SJSA1 (cell line): ENCODE data around the gene ERBB2. TPM values are rescaled to one million over a fixed set of nuclear protein-coding genes. Genes with fewer than 3 reads are reported as not detected.
"Not testable (repeated sequence)": the region's sequence is repeated elsewhere in the genome, so short reads cannot be mapped to it uniquely, and the experiment has no call there.

Experiments used
- DNase-seq, 2 experiments: peaks; one replicate each; pipeline ENCODE4 v3.0.0-alpha.2; 2015 to 2020; ENCODE audit warnings: low spot score in 2 of 2, low read depth in 1 of 2
- H3K27ac ChIP-seq: fragments of 250-450 bp; sonication (Bioruptor Pico); 2 replicates; pipeline ENCODE4 v1.5.1; 2020; ENCODE audit warnings: mild to moderate bottlenecking, moderate library complexity
- H3K27me3 ChIP-seq: fragments of 250-450 bp; sonication (Bioruptor Pico); replicated peaks from 2 replicates; pipeline ENCODE4 v1.5.1; 2020; ENCODE audit warnings: mild to moderate bottlenecking, moderate library complexity
- H3K36me3 ChIP-seq: fragments of 250-450 bp; sonication (Bioruptor Pico); 2 replicates; pipeline ENCODE4 v1.5.1; 2020; ENCODE audit warnings: mild to moderate bottlenecking
- H3K4me1 ChIP-seq: fragments of 250-450 bp; sonication (Bioruptor Pico); replicated peaks from 2 replicates; pipeline ENCODE4 v1.6.1; 2021; ENCODE audit warnings: mild to moderate bottlenecking
- H3K4me3 ChIP-seq: fragments of 250-450 bp; sonication (Bioruptor Pico); 2 replicates; pipeline ENCODE4 v1.5.1; 2020; ENCODE audit warnings: mild to moderate bottlenecking
- H3K9me3 ChIP-seq: fragments of 250-450 bp; sonication (Bioruptor Pico); replicated peaks from 2 replicates; pipeline ENCODE4 v1.5.1; 2020; ENCODE audit warnings: mild to moderate bottlenecking
- total RNA-seq: library from RNA; depleted of rRNA; stranded (reverse); fragments of >200 nt; shearing (Covaris generic); gene quantifications from 2 replicates; pipeline ENCODE4 v1.2.3, GENCODE V29; 2014

Gene ERBB2
- total RNA-seq, 1 experiment from 2014 or later: 26.8 TPM

DNA sequence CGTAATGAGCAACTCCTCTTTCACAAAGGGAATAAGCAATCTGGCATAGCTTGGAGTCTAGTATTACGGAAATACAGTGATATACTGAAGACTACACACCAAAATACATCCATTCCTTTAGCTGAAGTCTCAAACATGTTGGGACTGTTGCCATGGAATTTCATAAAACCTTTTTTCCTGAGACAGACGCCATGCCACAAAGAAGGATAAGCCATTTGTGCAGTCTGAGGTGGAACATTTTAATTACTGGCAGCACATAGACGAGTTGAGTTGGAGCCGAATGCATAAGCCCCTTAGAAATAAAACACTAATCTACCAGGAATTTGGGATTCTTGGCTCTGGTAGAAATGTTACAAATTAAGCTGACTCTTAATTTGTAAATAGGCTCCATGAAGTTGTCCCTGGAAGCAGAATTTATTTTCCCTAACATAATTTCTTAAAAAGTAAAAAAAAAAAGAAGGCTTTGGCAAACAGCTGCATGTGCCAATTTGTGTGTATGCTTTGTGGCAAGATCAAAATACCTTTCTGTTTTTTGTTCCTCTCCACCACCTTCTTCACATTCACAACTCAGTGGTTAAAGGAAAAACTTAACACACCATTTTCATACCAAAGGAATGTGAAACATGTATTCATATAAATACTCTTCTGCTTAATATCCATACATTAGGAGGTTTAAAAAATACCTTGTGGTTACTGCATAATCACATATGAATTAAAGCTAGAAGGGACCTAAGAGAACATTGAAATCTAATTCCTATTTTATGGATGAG, 63.4 kb downstream of the ERBB2 start:
- H3K27me3 ChIP-seq: no peaks in the 10 kb centered on the region
- H3K4me1 ChIP-seq: peaks cover 39% of the 10 kb centered on the region
- no peaks in the 10 kb centered on the region for H3K9me3 ChIP-seq
- H3K4me3 ChIP-seq: no peak overlapping the region
- peak in 1 of 2 experiments; percentile 30 for DNase-seq
- no peaks in the 10 kb centered on the region for H3K36me3 ChIP-seq
- 0 out of 2 replicates have a peak overlapping the region, but pooled peaks have one; percentile 1 for H3K27ac ChIP-seq

DNA sequence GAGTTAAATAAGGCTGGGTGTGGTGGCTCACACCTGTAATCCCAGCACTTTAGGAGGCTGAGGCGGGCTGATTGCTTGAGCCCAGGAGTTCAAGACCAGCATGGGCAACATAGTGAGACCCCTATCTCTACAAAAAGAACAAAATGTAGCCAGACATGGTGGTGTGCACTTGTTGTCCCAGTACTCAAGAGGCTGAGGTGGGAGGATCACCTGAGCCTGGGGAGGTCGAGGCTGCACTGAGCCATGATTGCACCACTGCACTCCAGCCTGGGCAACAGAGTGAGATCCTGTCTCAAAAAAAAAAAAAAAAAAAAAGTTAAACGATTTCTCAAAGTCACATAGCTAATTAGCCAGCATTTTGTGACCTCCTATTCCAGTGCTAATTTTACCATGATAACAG, 64.3 kb downstream of the ERBB2 start:
- not testable (repeated sequence) for DNase-seq, H3K27ac ChIP-seq, H3K9me3 ChIP-seq, H3K4me3 ChIP-seq, H3K36me3 ChIP-seq, H3K27me3 ChIP-seq
- peaks cover 30% of the 10 kb centered on the region for H3K4me1 ChIP-seq

- H3K27me3 ChIP-seq: no peaks in the 10 kb centered on the region
- no peak for DNase-seq
- peaks cover 28% of the 10 kb centered on the region for H3K4me1 ChIP-seq
- no peaks in the 10 kb centered on the region for H3K36me3 ChIP-seq
- no peak overlapping the region for H3K27ac ChIP-seq
- no peak overlapping the region for H3K4me3 ChIP-seq
- no peaks in the 10 kb centered on the region for H3K9me3 ChIP-seq
Measured at GRCh38 chr17:39765175-39765574, 65.3 kb downstream of the ERBB2 start.

- no peak for DNase-seq
- no peaks in the 10 kb centered on the region for H3K9me3 ChIP-seq
- H3K27ac ChIP-seq: no peak overlapping the region
- no peaks in the 10 kb centered on the region for H3K27me3 ChIP-seq
- H3K4me1 ChIP-seq: peaks cover 29% of the 10 kb centered on the region
- no peaks in the 10 kb centered on the region for H3K36me3 ChIP-seq
- no peak overlapping the region for H3K4me3 ChIP-seq
Measured at GRCh38 chr17:39765766-39766165, 65.9 kb downstream of the ERBB2 start.

DNA sequence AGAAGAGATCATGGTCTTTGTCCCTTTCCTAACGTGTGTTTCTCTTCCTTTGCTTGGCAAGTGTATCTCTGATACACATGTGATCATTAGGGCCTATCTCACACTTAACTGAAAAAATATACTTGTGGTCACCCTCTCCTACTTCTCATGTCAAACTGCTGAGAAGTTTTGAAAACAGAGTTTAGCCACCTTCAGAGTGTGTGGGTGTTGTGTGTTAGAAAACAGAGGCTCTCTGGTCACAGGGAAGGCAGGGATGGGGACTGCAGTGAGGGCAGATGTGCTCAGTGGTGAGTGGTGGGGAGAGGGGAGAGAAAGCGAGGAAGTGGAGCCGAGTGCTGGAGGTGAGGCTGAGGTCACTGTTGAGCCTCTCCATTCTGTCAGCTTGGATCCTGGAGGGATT, 67.3 kb downstream of the ERBB2 start:
- H3K4me1 ChIP-seq: peaks cover 25% of the 10 kb centered on the region
- no peaks in the 10 kb centered on the region for H3K9me3 ChIP-seq
- no peak overlapping the region for H3K4me3 ChIP-seq
- H3K27me3 ChIP-seq: no peaks in the 10 kb centered on the region
- H3K36me3 ChIP-seq: no peaks in the 10 kb centered on the region
- H3K27ac ChIP-seq: no peak overlapping the region
- no peak for DNase-seq

GRCh38 chr17:39769974-39770587, 70.2 kb downstream of the ERBB2 start:
- peaks cover 7% of the 10 kb centered on the region for H3K4me1 ChIP-seq
- peaks cover 4% of the 10 kb centered on the region; the same call in 1 of the 2 replicates for H3K27me3 ChIP-seq
- H3K4me3 ChIP-seq: no peak overlapping the region
- no peaks in the 10 kb centered on the region for H3K36me3 ChIP-seq
- DNase-seq: no peak
- H3K27ac ChIP-seq: no peak overlapping the region
- H3K9me3 ChIP-seq: no peaks in the 10 kb centered on the region

DNA sequence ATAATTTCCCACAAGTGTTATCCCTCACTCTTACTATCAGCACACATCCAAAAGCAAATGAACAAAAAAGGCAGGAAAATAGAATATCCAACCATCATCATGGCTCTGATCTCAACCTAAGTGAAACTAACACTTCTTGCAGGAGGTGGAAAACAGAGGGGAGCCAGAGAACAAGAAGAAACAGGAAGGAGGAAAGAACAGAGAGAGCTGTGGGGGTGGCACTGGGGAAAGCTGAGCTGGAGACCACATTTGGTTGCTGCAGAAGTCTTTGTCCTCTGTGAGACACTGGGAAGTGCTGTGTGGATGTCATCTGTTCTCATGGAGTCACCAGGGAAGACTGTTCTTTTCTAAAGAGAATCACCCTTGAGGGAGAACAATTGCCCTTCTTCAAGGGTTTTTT, 72.6 kb downstream of the ERBB2 start:
- DNase-seq: no peak
- no peak overlapping the region for H3K27ac ChIP-seq
- peaks cover 7% of the 10 kb centered on the region for H3K4me1 ChIP-seq
- peaks cover 17% of the 10 kb centered on the region for H3K27me3 ChIP-seq
- H3K36me3 ChIP-seq: no peaks in the 10 kb centered on the region
- H3K9me3 ChIP-seq: no peaks in the 10 kb centered on the region
- H3K4me3 ChIP-seq: no peak overlapping the region

DNA sequence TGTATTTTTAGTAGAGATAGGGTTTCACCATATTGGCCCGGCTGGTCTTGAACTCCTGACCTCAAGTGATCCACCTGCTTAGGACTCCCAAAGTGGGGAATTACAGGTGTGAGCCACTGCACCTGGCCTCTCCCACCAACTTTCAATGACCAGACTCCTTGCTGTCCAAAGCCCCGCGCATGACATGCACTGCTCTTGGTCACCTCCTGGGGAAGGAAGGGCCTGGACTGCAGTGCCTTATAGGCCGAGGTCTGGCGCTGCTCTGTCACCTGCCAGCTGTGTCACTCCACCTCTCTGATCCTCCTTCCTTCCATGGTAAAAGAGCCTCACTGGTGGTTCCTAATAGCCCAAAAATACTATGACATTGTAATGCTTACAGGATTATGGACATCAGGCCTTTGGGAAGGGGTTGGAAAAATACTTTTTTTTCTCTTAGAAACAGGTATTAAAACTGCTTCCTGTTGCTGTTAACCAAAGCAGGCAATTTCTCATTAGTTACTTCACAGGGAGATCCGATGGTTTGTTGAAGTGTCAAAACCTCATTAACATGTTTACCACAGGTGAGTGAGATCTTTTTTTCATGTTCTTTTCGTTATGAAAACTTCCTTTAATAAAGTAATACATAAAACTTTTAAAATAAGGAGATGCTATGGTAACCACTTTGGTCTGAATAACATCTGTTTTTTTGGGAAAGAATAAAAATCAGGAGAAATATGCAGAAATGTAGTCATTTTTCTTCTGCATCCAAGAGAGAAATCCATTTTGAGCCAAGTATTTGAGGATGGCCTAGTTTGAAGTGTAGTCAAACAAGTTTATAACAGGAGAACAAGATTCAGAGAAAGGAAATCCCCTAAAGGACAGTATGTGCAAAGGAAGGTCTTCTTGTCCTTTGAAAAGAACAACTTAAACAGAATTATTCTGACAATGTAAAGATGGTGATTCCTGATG, 73.4 kb downstream of the ERBB2 start:
- Histone ChIP-seq H3K36me3 (no peaks in the 10 kb centered on the region), H3K27me3 (peaks cover 17% of the 10 kb centered on the region), H3K4me1 (peaks cover 7% of the 10 kb centered on the region), H3K27ac (no peak overlapping the region), H3K9me3 (no peaks in the 10 kb centered on the region), H3K4me3 (no peak overlapping the region)
- no peak for DNase-seq

DNA sequence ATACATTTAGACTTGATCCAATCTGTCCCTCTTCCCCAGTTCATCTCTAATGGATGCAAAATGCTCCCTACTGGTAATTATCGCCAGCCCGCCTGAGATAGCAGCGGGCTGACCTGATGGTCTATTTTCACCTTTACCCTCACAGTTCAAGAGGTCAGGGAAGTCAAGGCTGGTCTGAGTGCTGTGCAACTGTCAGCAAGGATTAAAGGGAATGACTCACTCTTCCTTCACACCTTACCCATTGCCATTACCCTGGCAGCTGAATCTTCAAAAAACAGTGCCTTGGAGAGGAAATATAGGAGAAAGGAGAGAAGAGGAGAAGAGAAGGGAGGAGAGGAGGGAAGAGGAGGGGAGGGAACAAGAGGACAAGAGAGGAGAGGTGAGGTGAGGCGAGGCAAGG, 74.2 kb downstream of the ERBB2 start:
- Histone ChIP-seq H3K27me3 (peaks cover 17% of the 10 kb centered on the region), H3K36me3 (no peaks in the 10 kb centered on the region), H3K27ac (no peak overlapping the region), H3K4me1 (peaks cover 7% of the 10 kb centered on the region), H3K4me3 (no peak overlapping the region), H3K9me3 (no peaks in the 10 kb centered on the region)
- DNase-seq: no peak

DNA sequence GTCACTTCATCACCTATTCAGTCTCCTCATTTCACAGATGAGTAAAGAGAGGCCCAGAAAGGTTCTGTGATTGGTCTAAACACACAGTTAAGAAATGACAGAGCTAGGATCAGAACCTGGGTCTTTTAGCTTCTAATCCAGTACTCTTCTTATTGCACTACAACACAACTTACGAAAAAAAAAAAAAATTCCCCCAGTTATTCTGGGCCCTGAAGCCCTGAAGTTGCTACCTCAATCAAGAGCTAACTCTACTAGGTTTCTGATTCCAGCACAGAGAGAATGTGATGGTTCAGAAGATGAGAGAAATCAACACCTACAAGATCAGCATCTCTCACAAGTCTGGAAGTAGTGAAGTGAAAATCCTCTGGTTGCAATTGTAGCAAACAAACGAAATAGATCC, 75.2 kb downstream of the ERBB2 start:
- no peak overlapping the region for H3K4me3 ChIP-seq
- peaks cover 17% of the 10 kb centered on the region for H3K27me3 ChIP-seq
- DNase-seq: no peak

GRCh38 chr17:39776252-39776651, 76.4 kb downstream of the ERBB2 start:
- H3K4me1 ChIP-seq: peaks cover 5% of the 10 kb centered on the region; the same call in 1 of the 2 replicates
- peaks cover 17% of the 10 kb centered on the region for H3K27me3 ChIP-seq
- H3K9me3 ChIP-seq: no peaks in the 10 kb centered on the region
- DNase-seq: no peak
- H3K36me3 ChIP-seq: no peaks in the 10 kb centered on the region
- no peak overlapping the region for H3K27ac ChIP-seq
- no peak overlapping the region for H3K4me3 ChIP-seq

More for the DNA sequence above, 75.2 kb downstream of the ERBB2 start:
- Histone ChIP-seq H3K36me3 (no peaks in the 10 kb centered on the region), H3K4me1 (peaks cover 3% of the 10 kb centered on the region), H3K27ac (no peak overlapping the region), H3K9me3 (no peaks in the 10 kb centered on the region)

DNA sequence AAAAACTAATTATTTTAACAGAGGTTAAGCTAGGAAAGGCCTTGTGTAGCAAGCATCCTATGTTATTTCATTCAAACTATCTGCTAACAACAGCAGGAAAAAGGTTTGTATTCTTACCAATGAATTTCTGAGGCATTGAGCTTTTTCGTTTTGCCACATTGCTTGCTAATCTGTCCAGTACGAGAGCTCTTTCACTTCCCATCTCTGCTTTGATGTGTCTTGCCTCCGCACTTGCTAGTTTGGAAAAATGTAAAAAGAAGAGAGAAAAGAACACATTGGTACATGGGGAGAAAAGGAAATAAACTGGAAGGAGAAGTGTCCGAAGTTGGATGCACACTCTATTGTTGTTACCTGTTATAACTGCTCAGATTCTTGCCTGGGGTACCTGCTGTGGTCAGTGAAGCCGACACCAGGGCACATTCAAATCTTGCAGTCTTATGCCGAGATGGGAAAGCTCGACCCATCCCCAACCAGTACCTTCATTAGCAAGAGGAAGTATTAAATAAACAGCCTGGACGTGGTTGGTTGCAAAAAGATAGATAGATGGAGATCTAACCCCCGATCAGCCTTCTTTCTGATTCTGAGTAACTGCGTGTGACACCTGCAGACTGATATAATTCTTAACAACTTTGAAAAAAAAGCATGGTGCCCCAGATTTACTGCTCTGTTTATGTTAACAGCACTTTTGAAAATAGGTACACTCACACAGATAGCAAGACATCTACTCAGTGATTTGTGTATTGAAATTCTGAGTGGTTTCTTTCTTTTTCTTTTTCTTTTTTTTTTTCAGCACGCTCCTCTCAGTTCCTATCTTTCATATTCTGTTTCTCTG, 77.9 kb downstream of the ERBB2 start:
- no peak for DNase-seq
- Histone ChIP-seq H3K4me3 (no peak overlapping the region), H3K27me3 (peaks cover 31% of the 10 kb centered on the region), H3K36me3 (no peaks in the 10 kb centered on the region), H3K9me3 (no peaks in the 10 kb centered on the region), H3K4me1 (peaks cover 10% of the 10 kb centered on the region; the same call in 1 of the 2 replicates), H3K27ac (no peak overlapping the region)
